GM19025 (cell line): Measurements from ENCODE around the gene GCNT1.
"Not testable (repeated sequence)": the region's sequence is repeated elsewhere in the genome, so short reads cannot be mapped to it uniquely, and the experiment has no call there.

Source experiments
- ATAC-seq: cut with Tn5 transposase; IDR thresholded peaks from one replicate; pipeline ENCODE4 v1.9.1; 2021; ENCODE audit warnings: mild to moderate bottlenecking, low read depth, moderate library complexity; ENCODE audit not compliant: unreplicated experiment

Gene GCNT1

GRCh38 chr9:76479337-76479736, 20.4 kb downstream of the GCNT1 start:
- not testable (repeated sequence) for ATAC-seq

- no peak for ATAC-seq
These were observed 27.2 kb downstream of the GCNT1 start for GRCh38 chr9:76486151-76486550.

GRCh38 chr9:76490249-76490990, 31.4 kb downstream of the GCNT1 start:
- no peak for ATAC-seq

- ATAC-seq = not testable (repeated sequence)
These were observed 32.1 kb downstream of the GCNT1 start for GRCh38 chr9:76491056-76491455.

- not testable (repeated sequence) for ATAC-seq
These were observed 34.5 kb downstream of the GCNT1 start for GRCh38 chr9:76493496-76493895.

- ATAC-seq = no peak
These were observed 41.1 kb downstream of the GCNT1 start for GRCh38 chr9:76500061-76500460.

GRCh38 chr9:76502746-76503145, 43.8 kb downstream of the GCNT1 start:
- ATAC-seq = no peak

- ATAC-seq = no peak
These were observed 51.1 kb downstream of the GCNT1 start for GRCh38 chr9:76510041-76510440.

- no peak for ATAC-seq
These were observed 51.5 kb downstream of the GCNT1 start for GRCh38 chr9:76510446-76510845.

GRCh38 chr9:76512826-76513225, 53.8 kb downstream of the GCNT1 start:
- ATAC-seq = no peak

- no peak for ATAC-seq
These were observed 57.4 kb downstream of the GCNT1 start for GRCh38 chr9:76516350-76516749.

GRCh38 chr9:76516871-76517270, 57.9 kb downstream of the GCNT1 start:
- no peak for ATAC-seq

- ATAC-seq = no peak
These were observed 60.3 kb downstream of the GCNT1 start for GRCh38 chr9:76519075-76519835.

- ATAC-seq = no peak
These were observed 62.3 kb downstream of the GCNT1 start for GRCh38 chr9:76521244-76521681.

GRCh38 chr9:76521906-76522305, 62.9 kb downstream of the GCNT1 start:
- no peak for ATAC-seq

GRCh38 chr9:76523617-76524200, 64.7 kb downstream of the GCNT1 start:
- ATAC-seq = not testable (repeated sequence)

GRCh38 chr9:76525196-76525595, 66.2 kb downstream of the GCNT1 start:
- ATAC-seq = no peak

- no peak for ATAC-seq
These were observed 67.0 kb downstream of the GCNT1 start for GRCh38 chr9:76526026-76526425.

- no peak for ATAC-seq
These were observed 69.1 kb downstream of the GCNT1 start for GRCh38 chr9:76528056-76528455.

- ATAC-seq = no peak
These were observed 69.7 kb downstream of the GCNT1 start for GRCh38 chr9:76528642-76529190.

GRCh38 chr9:76529653-76530052, 70.7 kb downstream of the GCNT1 start:
- no peak for ATAC-seq
